Measurements from ENCODE around the gene LYSMD1.

- TF ChIP-seq, protein P1, sequence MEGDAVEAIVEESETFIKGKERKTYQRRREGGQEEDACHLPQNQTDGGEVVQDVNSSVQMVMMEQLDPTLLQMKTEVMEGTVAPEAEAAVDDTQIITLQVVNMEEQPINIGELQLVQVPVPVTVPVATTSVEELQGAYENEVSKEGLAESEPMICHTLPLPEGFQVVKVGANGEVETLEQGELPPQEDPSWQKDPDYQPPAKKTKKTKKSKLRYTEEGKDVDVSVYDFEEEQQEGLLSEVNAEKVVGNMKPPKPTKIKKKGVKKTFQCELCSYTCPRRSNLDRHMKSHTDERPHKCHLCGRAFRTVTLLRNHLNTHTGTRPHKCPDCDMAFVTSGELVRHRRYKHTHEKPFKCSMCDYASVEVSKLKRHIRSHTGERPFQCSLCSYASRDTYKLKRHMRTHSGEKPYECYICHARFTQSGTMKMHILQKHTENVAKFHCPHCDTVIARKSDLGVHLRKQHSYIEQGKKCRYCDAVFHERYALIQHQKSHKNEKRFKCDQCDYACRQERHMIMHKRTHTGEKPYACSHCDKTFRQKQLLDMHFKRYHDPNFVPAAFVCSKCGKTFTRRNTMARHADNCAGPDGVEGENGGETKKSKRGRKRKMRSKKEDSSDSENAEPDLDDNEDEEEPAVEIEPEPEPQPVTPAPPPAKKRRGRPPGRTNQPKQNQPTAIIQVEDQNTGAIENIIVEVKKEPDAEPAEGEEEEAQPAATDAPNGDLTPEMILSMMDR (conservative IDR thresholded peaks at IDR 0.05), result no peak
- TF ChIP-seq ZFX (IDR thresholded peaks at IDR 0.05), result no peak
These were observed 23.2 kb downstream of the LYSMD1 start for GRCh38 chr1:151142411-151143056.

Measured in C4-2B (cell line).